H1 (cell line): ENCODE measurements around the gene COL4A2. TPM values are rescaled to one million over a fixed set of nuclear protein-coding genes. Genes with fewer than 3 reads are reported as not detected.

Experiments
- CHD7 ChIP-seq: fragments of 300-600 bp; sonication (generic); IDR thresholded peaks from 2 replicates; pipeline ENCODE4 v1.7.1; 2012; ENCODE audit warnings: low read length, moderate library complexity, mild to moderate bottlenecking, inconsistent platforms; ENCODE audit not compliant: insufficient replicate concordance
- GABPA ChIP-seq: IDR thresholded peaks from 2 replicates; pipeline ENCODE4 v1.6.1; 2011; ENCODE audit warnings: mild to moderate bottlenecking, low read length, moderate library complexity, borderline replicate concordance; ENCODE audit not compliant: insufficient read depth
- HDAC2 ChIP-seq, 2 experiments: fragments of 300-600 bp in 1 of 2; sonication (generic) in 1 of 2; IDR thresholded peaks; 2 replicates each; pipeline ENCODE4 v1.6.1; 2011 to 2012; ENCODE audit warnings: low read depth in 2 of 2, low read length in 2 of 2, mild to moderate bottlenecking in 2 of 2, moderate library complexity in 2 of 2, borderline replicate concordance in 1 of 2, inconsistent platforms in 1 of 2
- MAFK ChIP-seq: IDR thresholded peaks from 2 replicates; pipeline ENCODE4 v1.6.1; 2012; ENCODE audit warnings: low read depth, mild to moderate bottlenecking, improper control_type of control experiment, low read length
- PHF8 ChIP-seq: fragments of 200-600 bp; sonication (generic); conservative IDR thresholded peaks from 2 replicates; pipeline ENCODE4 v1.7.1; 2012; ENCODE audit warnings: low read depth, mild to moderate bottlenecking, inconsistent platforms, low read length, moderate library complexity
- RFX5 ChIP-seq: IDR thresholded peaks from 2 replicates; pipeline ENCODE4 v1.6.1; 2011; ENCODE audit warnings: low read depth, low read length, improper control_type of control experiment, borderline replicate concordance
- SP2 ChIP-seq: IDR thresholded peaks from 2 replicates; pipeline ENCODE4 v1.6.1; 2012; ENCODE audit warnings: mild to moderate bottlenecking, low read length, inconsistent platforms
- SRF ChIP-seq: IDR thresholded peaks from 2 replicates; pipeline ENCODE4 v1.6.1; 2011; ENCODE audit warnings: mild to moderate bottlenecking, low read depth, low read length, moderate library complexity
- polyA plus RNA-seq, 7 experiments: library from polyadenylated mRNA; depleted of rRNA in 3 of 7; stranded (reverse) in 5 of 7; unstranded in 2 of 7; fragments of >200 nt in 5 of 7; fragments of 200-250 nt in 2 of 7; gene quantifications; 1 replicate in 5 of 7; 2 replicates in 1 of 7; 4 replicates in 1 of 7; pipeline versions ENCODE4 v1.2.1 to v1.2.3, GENCODE V29; 2011 to 2013; ENCODE audit warnings: missing spikeins in 2 of 7, mixed read lengths in 2 of 7
- total RNA-seq: library from RNA; stranded (reverse); fragmentation: NEBNext Ultra II Directional; extraction: Animal tissue kit (Norgen Biotek cat#: 25700); gene quantifications from 2 replicates; pipeline ENCODE4 v1.2.1, GENCODE V29; 2021
- TF ChIP-seq, protein P1 (sequence below), 3 experiments: IDR thresholded peaks; 1 replicate in 2 of 3; 2 replicates in 1 of 3; pipeline versions ENCODE4 v1.5.1 to v1.6.1; 2011; ENCODE audit warnings: low read length in 3 of 3, mild to moderate bottlenecking in 3 of 3, inconsistent platforms in 2 of 3, low read depth in 1 of 3, moderate library complexity in 1 of 3; ENCODE audit not compliant: insufficient read depth in 1 of 3; ENCODE audit errors: control extremely low read depth in 1 of 3

The COL4A2 gene
- total and polyA plus RNA-seq, 2 of the 8 experiments (the other 6 are each of a cell fraction or from before 2014, with no cell fraction given): 80.4 to 87.3 TPM

DNA sequence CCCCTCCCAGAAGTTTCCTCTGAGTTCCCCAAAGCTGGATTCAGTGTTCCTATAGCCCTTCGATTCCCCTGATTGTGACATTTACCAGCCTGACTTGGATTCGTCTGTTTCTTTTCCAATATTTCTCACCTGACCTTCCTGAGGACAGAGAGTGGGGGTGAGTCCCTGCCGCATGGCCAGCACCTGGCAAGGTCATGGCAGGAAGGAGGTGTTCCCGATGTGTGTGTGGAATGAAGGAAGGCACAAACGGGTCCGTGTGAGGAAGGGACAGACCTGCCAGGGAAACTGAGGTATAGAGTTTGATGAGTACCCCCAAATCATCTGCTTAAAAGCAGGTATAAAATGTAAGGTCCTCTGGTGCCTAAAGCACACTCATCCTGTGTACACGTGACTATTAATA lies 3.4 kb upstream of the COL4A2 start (continued):
- TF ChIP-seq CHD7 (no peak), HDAC2 (IDR thresholded peaks at IDR 0.05; ENCODE audit: borderline replicate concordance in 1 of 2, low read depth in 2 of 2, low read length in 2 of 2) (no peak), GABPA (no peak), SRF (no peak), RFX5 (no peak), SP2 (no peak), PHF8 (no peak), MAFK (no peak)
- TF ChIP-seq, protein P1, sequence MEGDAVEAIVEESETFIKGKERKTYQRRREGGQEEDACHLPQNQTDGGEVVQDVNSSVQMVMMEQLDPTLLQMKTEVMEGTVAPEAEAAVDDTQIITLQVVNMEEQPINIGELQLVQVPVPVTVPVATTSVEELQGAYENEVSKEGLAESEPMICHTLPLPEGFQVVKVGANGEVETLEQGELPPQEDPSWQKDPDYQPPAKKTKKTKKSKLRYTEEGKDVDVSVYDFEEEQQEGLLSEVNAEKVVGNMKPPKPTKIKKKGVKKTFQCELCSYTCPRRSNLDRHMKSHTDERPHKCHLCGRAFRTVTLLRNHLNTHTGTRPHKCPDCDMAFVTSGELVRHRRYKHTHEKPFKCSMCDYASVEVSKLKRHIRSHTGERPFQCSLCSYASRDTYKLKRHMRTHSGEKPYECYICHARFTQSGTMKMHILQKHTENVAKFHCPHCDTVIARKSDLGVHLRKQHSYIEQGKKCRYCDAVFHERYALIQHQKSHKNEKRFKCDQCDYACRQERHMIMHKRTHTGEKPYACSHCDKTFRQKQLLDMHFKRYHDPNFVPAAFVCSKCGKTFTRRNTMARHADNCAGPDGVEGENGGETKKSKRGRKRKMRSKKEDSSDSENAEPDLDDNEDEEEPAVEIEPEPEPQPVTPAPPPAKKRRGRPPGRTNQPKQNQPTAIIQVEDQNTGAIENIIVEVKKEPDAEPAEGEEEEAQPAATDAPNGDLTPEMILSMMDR (IDR thresholded peaks at IDR 0.05; ENCODE audit: control extremely low read depth in 1 of 3, insufficient read depth in 1 of 3, low read depth in 1 of 3, low read length in 3 of 3): no peak
